B cell (primary cell): ENCODE measurements around the gene PFKP. TPM values are rescaled to one million over a fixed set of nuclear protein-coding genes. Genes with fewer than 3 reads are reported as not detected.

ENCODE experiments used
- ATAC-seq: fragments of 200-7000 bp; cut with Tn5 transposase; one replicate; pipeline ENCODE4 v1.10.0; 2021; ENCODE audit warnings: low read depth, mild to moderate bottlenecking, moderate number of reproducible peaks, moderate library complexity
- CTCF ChIA-PET: fragments of 350-600 bp; sonication (Branson Sonifier 250); formaldehyde crosslinking; loops from one replicate; lab custom pipeline; 2021; ENCODE audit warnings: antibody characterized with exemption, inconsistent platforms; lab: Charles Lee
- POLR2A ChIA-PET: fragments of 350-600 bp; sonication (Branson Sonifier 250); formaldehyde crosslinking; loops from one replicate; lab custom pipeline; 2021; ENCODE audit warnings: antibody characterized with exemption; lab: Charles Lee
- DNase-seq: peaks from one replicate; pipeline ENCODE4 v3.0.0; 2013
- H2AFZ ChIP-seq: 2 replicates; pipeline ENCODE4 v1.6.1; 2012; ENCODE audit warnings: mild to moderate bottlenecking, low read depth, low read length; ENCODE audit not compliant: insufficient read depth, poor library complexity, severe bottlenecking
- H3K27ac ChIP-seq, 2 donors: 1 replicate in 1 of 2; 2 replicates in 1 of 2; pipeline ENCODE4 v1.5.1; 2012 to 2013; ENCODE audit warnings: low read length in 2 of 2, mild to moderate bottlenecking in 2 of 2, moderate library complexity in 1 of 2
- H3K27me3 ChIP-seq, 4 experiments: fragments of 200-600 bp in 1 of 4; sonication (generic) in 1 of 4; replicated peaks in 1 of 4; 1 replicate in 2 of 4; 2 replicates in 2 of 4; pipeline versions ENCODE4 v1.6.1 to v1.7.0; 2013 to 2016; ENCODE audit warnings: low read length in 3 of 4, mild to moderate bottlenecking in 2 of 4, mixed read lengths in 1 of 4, moderate library complexity in 1 of 4; ENCODE audit not compliant: insufficient read depth in 4 of 4, control insufficient read depth in 3 of 4; ENCODE audit errors: control extremely low read depth in 1 of 4
- H3K36me3 ChIP-seq, 2 experiments: replicated peaks in 1 of 2; 1 replicate in 1 of 2; 2 replicates in 1 of 2; pipeline versions ENCODE4 v1.6.1 to v1.7.1; 2013; ENCODE audit warnings: low read length in 1 of 2; ENCODE audit not compliant: insufficient read depth in 2 of 2, control insufficient read depth in 1 of 2; ENCODE audit errors: control extremely low read depth in 1 of 2, extremely low read depth in 1 of 2
- H3K4me1 ChIP-seq, 2 donors: fragments of 200-600 bp in 1 of 2; sonication (generic) in 1 of 2; 1 replicate in 1 of 2; 2 replicates in 1 of 2; pipeline versions ENCODE4 v1.5.1 to v1.6.1; 2013 to 2017; ENCODE audit warnings: low read length in 2 of 2; ENCODE audit not compliant: control insufficient read depth in 2 of 2, insufficient read depth in 2 of 2
- H3K4me2 ChIP-seq: replicated peaks from 2 replicates; pipeline ENCODE3; 2012; ENCODE audit warnings: mild to moderate bottlenecking, low read depth, low read length; ENCODE audit not compliant: poor library complexity, severe bottlenecking
- H3K4me3 ChIP-seq, 5 experiments: fragments of 200-600 bp in 1 of 5; sonication (generic) in 1 of 5; 1 replicate in 3 of 5; 2 replicates in 2 of 5; pipeline versions ENCODE4 v1.5.1 to v1.7.0; 2011 to 2016; ENCODE audit warnings: low read length in 4 of 5, mild to moderate bottlenecking in 4 of 5, low read depth in 2 of 5, control low read depth in 1 of 5, moderate library complexity in 1 of 5; ENCODE audit not compliant: insufficient read depth in 1 of 5; ENCODE audit errors: control extremely low read depth in 1 of 5, extremely low read depth in 1 of 5
- H3K79me2 ChIP-seq: fragments of 200-600 bp; sonication (generic); one replicate; pipeline ENCODE4 v1.6.0; 2016; ENCODE audit warnings: low read length; ENCODE audit not compliant: control insufficient read depth, insufficient read depth
- H3K9ac ChIP-seq: fragments of 200-600 bp; sonication (generic); 2 replicates; pipeline ENCODE4 v1.6.1; 2017; ENCODE audit warnings: mild to moderate bottlenecking, low read length, moderate library complexity
- H3K9me3 ChIP-seq, 3 donors: one replicate each; pipeline versions ENCODE4 v1.6.1 to v1.7.1; 2013; ENCODE audit warnings: low read length in 2 of 3; ENCODE audit not compliant: control insufficient read depth in 2 of 3, insufficient read depth in 1 of 3; ENCODE audit errors: control extremely low read depth in 1 of 3
- H4K20me1 ChIP-seq: 2 replicates; pipeline ENCODE4 v1.6.0; 2012; ENCODE audit warnings: mild to moderate bottlenecking, low read length; ENCODE audit not compliant: insufficient read depth, control insufficient read depth, poor library complexity, severe bottlenecking
- H3K27ac Mint-ChIP-seq: one replicate; pipeline ENCODE4 v1.8.0; 2021; ENCODE audit warnings: mixed read lengths
- H3K27me3 Mint-ChIP-seq: one replicate; pipeline ENCODE4 v1.8.0; 2021; ENCODE audit warnings: mixed read lengths
- H3K4me1 Mint-ChIP-seq: one replicate; pipeline ENCODE4 v1.8.0; 2021; ENCODE audit warnings: mixed read lengths
- H3K4me3 Mint-ChIP-seq: one replicate; pipeline ENCODE4 v1.8.0; 2021; ENCODE audit warnings: mixed read lengths
- H3K9me3 Mint-ChIP-seq: one replicate; pipeline ENCODE4 v1.8.0; 2022; ENCODE audit warnings: mixed read lengths; ENCODE audit not compliant: insufficient read depth
- EZH2 ChIP-seq: IDR thresholded peaks from 2 replicates; pipeline ENCODE4 v1.6.1; 2012; ENCODE audit warnings: borderline replicate concordance, low read depth, mild to moderate bottlenecking, moderate library complexity, low read length; ENCODE audit not compliant: insufficient read depth, poor library complexity, severe bottlenecking
- WGBS: methylation state at CpG from one replicate; pipeline ENCODE4 v1.1.5; 2013; ENCODE audit warnings: missing lambda C conversion rate; ENCODE audit not compliant: insufficient coverage; 5-methylcytosine and 5-hydroxymethylcytosine counted together
- intact Hi-C: fragments of 100-400 bp; cut with micrococcal nuclease; formaldehyde crosslinking; loops from one replicate; pipeline ENCODE4 v1.10.0; 2022
- polyA plus RNA-seq: library from polyadenylated mRNA; depleted of rRNA; stranded (reverse); fragments of >200 nt; gene quantifications from 2 replicates; pipeline ENCODE4 v1.2.3, GENCODE V29; 2012
- total RNA-seq, 2 donors: library from RNA; stranded (reverse); fragments of 120-200 nt in 1 of 2; gene quantifications; 1 replicate in 1 of 2; 2 replicates in 1 of 2; pipeline versions ENCODE4 v1.2.3 to v1.2.4, GENCODE V29; 2013 to 2022
- TF ChIP-seq, protein P1 (sequence below): fragments of 200-600 bp; IDR thresholded peaks from one replicate; pipeline ENCODE4 v1.8.0; 2022; ENCODE audit warnings: antibody characterized with exemption, mild to moderate bottlenecking

PFKP gene
- total and polyA plus RNA-seq, 2 donors (not counting 1 experiment from before 2014, with no cell fraction given) = 41.4 to 54.3 TPM

DNA sequence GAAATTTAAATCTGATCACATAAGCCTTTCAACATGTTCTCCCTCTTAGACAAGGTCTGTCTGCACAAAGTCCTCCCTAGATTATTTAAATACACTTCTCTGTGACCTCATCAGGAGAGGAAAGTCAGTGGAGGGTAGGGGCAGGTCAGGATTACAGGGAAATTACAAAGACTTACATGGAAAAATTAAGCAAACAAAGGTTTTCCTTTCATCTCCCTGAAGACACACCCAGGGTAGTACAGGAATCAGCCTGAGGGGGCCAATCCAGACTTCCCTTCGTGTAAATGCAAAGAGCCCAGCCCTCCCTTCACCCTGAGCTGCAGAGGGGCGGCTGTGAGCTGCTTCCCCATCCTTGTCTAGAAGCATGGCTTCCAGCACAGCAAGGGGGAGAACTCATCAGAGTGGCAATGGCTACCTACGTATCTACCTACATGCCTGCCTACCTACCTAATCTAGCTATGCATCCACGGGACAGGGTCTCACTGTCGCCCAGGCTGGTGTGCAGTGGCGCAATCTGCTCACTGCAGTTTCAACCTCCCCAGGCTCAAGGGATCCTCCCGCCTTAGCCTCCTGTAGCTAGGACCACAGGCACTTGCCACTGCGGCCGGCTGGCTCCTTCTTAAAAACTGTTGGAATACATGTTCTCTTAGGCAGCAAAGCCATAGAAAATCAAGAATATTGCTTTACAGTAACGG is 72.0 kb downstream of the PFKP start:
- CTCF ChIA-PET = no interaction called here
- WGBS = 88% methylated on average over 10 of the region's 10 CpGs
- DNase-seq (no peak), ATAC-seq (no peak)
- Mint-ChIP-seq H3K4me3 (no peak overlapping the region), H3K27ac (no peak overlapping the region), H3K9me3 (no peaks in the 10 kb centered on the region), H3K27me3 (no peaks in the 10 kb centered on the region), H3K4me1 (no peaks in the 10 kb centered on the region)
- Histone ChIP-seq H3K79me2 (no peaks in the 10 kb centered on the region), H3K4me1 (no peaks in the 10 kb centered on the region), H4K20me1 (no peaks in the 10 kb centered on the region), H3K27ac (no peak overlapping the region), H3K36me3 (peaks cover 9 to 87% of the 10 kb centered on the region in 2 experiments), H3K4me3 (no peak overlapping the region), H3K27me3 (no peaks in the 10 kb centered on the region), H3K9ac (no peak overlapping the region), H2AFZ (no peak overlapping the region), H3K4me2 (no peak overlapping the region), H3K9me3 (no peaks in the 10 kb centered on the region)
- no peak for TF ChIP-seq EZH2
- TF ChIP-seq, protein P1, sequence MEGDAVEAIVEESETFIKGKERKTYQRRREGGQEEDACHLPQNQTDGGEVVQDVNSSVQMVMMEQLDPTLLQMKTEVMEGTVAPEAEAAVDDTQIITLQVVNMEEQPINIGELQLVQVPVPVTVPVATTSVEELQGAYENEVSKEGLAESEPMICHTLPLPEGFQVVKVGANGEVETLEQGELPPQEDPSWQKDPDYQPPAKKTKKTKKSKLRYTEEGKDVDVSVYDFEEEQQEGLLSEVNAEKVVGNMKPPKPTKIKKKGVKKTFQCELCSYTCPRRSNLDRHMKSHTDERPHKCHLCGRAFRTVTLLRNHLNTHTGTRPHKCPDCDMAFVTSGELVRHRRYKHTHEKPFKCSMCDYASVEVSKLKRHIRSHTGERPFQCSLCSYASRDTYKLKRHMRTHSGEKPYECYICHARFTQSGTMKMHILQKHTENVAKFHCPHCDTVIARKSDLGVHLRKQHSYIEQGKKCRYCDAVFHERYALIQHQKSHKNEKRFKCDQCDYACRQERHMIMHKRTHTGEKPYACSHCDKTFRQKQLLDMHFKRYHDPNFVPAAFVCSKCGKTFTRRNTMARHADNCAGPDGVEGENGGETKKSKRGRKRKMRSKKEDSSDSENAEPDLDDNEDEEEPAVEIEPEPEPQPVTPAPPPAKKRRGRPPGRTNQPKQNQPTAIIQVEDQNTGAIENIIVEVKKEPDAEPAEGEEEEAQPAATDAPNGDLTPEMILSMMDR = no peak
- POLR2A ChIA-PET = no interaction called here
- intact Hi-C loops = no loop called here

DNA sequence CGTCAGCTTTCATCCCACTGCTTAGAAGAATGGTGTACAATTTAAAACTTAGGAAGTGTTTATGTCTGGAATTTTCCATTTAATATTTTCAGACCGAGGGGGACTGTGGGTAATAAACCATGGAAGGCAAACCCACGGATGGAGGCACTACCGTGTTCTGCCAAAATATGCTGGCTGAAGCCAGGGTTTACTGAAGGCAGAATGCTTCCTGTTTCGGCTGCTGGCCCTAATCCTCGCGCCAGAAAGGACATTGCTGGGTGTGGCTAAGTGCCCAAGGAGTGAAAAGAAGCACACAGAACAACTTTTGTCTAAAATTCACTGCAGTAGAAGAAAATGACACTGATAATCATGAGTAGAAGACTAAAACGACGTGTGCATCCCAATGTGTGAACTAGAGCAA is 72.9 kb downstream of the PFKP start:
- H3K27ac Mint-ChIP-seq = no peak overlapping the region
- TF ChIP-seq, protein P1 = no peak
- no peak for TF ChIP-seq EZH2

More for the DNA sequence above, 72.9 kb downstream of the PFKP start:
- ChIA-PET CTCF (no interaction called here), POLR2A (no interaction called here)
- Histone ChIP-seq H3K27ac (no peak overlapping the region), H3K4me2 (no peak overlapping the region), H3K4me3 (no peak overlapping the region), H4K20me1 (no peaks in the 10 kb centered on the region), H3K9ac (no peak overlapping the region), H3K27me3 (no peaks in the 10 kb centered on the region), H3K36me3 (peaks cover 9 to 87% of the 10 kb centered on the region in 2 experiments), H2AFZ (no peak overlapping the region), H3K79me2 (no peaks in the 10 kb centered on the region), H3K9me3 (no peaks in the 10 kb centered on the region), H3K4me1 (no peaks in the 10 kb centered on the region)
- WGBS = 97% methylated on average over 4 of the region's 9 CpGs
- Mint-ChIP-seq H3K9me3 (no peaks in the 10 kb centered on the region), H3K27me3 (no peaks in the 10 kb centered on the region), H3K4me1 (no peaks in the 10 kb centered on the region), H3K4me3 (no peak overlapping the region)
- no peak for ATAC-seq
- no peak for DNase-seq
- intact Hi-C loops = no loop called here
